Neural progenitor cell (in vitro differentiated cells): ENCODE measurements around the gene MRC2.

ENCODE experiments used
- CTCF ChIP-seq: fragments of 200-600 bp; sonication (generic); IDR thresholded peaks from 2 replicates; pipeline ENCODE4 v1.5.1; 2017; ENCODE audit warnings: antibody characterized with exemption, mild to moderate bottlenecking
- EZH2 ChIP-seq: fragments of 200-600 bp; sonication (generic); IDR thresholded peaks from 2 replicates; pipeline ENCODE4 v1.6.1; 2017; ENCODE audit warnings: antibody characterized with exemption, mild to moderate bottlenecking, moderate library complexity
- EZH2phosphoT487 ChIP-seq: fragments of 200-600 bp; sonication (generic); IDR thresholded peaks from 2 replicates; pipeline ENCODE4 v1.6.1; 2017; ENCODE audit warnings: antibody characterized with exemption

GRCh38 chr17:62625870-62626200 is 1.6 kb upstream of the MRC2 start:
- no peak for TF ChIP-seq CTCF
- no peak for TF ChIP-seq EZH2
- no peak for TF ChIP-seq EZH2phosphoT487
